NCI-H446 treated with DMSO at 0.1 percent for 48 hours (cell line): ENCODE results near the gene PHKG2.

ENCODE experiments used
- DNase-seq: peaks from one replicate; lab custom pipeline; 2025; lab: John Stamatoyannopoulos, UW

Gene PHKG2

GRCh38 chr16:30775392-30776188 lies 27.4 kb downstream of the PHKG2 start:
- no peak for DNase-seq

- DNase-seq, result no peak
Measured at GRCh38 chr16:30777591-30778297, 29.5 kb downstream of the PHKG2 start.

DNA sequence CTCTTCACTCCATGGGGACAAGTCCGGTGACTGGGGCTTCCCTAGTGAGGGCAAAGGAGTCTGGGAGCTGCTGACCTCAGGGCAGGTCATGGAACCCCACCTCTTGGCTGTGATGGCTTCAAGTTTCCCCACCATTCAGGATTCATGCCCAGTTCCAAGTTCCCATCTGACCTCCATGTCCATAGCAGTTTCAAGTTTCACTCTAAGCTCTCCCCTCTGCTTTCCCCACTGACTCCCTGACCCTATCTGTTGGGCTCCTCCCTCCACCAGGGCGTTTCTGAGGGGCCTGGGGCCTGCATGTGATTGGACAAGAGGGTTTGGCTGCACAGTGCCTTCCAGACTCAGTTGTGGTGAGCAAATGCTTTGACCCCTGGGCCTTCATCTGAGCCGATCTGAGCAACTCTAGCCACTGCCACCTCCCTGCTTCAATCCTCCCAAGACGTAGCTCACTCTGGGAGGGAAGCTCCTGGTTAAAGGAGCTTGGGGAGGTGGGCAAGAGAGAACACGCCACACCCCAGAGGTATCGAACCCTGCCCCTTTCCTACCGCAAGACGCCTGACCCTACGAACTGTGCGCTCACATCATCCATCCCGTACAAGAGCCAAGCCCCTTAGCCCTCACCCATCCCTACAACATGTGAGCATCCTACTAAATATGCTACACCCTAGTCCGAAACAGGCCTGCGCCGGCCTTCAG lies 30.5 kb downstream of the PHKG2 start:
- no peak for DNase-seq

DNA sequence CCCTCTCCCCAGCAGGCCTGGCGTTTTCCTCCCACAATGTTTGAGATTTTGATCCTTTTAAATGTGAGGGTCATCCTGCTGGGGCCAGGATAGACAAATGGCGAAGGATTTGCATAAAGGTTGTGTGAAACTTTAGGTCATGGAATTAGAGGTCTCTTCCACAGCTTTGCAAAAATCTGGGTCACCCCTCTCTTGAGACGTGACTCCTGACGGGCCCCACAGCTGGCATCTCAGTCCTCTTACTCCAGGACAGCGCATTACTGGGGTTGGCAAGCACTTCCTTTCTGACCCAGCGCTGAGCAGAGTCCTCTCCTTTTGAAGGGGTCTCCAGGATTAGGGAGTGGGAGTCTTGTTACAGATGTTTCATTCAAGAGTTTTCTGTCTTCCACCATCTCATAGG lies 31.4 kb downstream of the PHKG2 start:
- no peak for DNase-seq

DNA sequence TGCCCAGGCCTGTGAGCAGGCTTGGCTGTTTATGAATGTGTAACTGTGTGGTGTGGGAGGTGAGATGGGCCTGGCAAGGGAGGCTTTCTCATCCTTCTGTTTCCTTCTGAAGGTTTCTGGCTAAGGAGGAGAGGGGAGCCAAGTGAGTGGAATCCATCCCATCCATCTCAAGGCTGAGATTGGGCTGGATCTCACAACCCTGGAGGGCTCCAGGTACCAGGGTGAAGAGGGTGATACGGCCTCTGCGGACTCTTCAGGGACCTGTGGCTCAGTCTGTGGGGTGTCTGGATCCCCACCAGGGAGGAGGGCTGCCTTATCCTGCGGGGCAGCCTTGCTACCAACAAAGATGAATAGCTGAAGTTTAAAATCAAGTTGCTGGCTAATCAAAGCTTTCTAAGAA lies 31.8 kb downstream of the PHKG2 start:
- DNase-seq, result no peak

GRCh38 chr16:30780549-30780948 lies 32.3 kb downstream of the PHKG2 start:
- DNase-seq, result no peak

- no peak for DNase-seq
Measured at GRCh38 chr16:30782486-30783279, 34.5 kb downstream of the PHKG2 start.

- DNase-seq, result no peak
Measured at GRCh38 chr16:30783280-30784109, 35.3 kb downstream of the PHKG2 start.

DNA sequence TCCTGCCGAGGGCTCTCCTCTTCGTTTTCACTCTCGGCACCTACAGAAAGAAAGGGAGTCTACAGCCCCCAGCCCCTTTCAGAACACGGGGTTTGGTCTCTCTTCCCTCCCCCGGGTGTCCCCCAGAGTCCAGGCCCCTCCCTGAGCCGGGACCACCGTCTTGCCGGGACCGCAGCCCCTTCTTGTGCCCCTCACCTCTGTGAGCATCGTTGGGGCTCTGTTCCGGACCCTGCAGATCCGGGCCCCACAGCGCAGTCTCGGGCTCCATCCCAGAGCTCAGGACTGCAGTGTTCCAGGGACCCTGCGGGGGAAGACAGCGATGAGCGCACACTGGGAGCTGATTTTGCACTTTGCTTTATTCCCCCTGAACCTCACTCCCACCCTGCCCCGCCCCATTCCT lies 36.0 kb downstream of the PHKG2 start:
- DNase-seq, result no peak

DNA sequence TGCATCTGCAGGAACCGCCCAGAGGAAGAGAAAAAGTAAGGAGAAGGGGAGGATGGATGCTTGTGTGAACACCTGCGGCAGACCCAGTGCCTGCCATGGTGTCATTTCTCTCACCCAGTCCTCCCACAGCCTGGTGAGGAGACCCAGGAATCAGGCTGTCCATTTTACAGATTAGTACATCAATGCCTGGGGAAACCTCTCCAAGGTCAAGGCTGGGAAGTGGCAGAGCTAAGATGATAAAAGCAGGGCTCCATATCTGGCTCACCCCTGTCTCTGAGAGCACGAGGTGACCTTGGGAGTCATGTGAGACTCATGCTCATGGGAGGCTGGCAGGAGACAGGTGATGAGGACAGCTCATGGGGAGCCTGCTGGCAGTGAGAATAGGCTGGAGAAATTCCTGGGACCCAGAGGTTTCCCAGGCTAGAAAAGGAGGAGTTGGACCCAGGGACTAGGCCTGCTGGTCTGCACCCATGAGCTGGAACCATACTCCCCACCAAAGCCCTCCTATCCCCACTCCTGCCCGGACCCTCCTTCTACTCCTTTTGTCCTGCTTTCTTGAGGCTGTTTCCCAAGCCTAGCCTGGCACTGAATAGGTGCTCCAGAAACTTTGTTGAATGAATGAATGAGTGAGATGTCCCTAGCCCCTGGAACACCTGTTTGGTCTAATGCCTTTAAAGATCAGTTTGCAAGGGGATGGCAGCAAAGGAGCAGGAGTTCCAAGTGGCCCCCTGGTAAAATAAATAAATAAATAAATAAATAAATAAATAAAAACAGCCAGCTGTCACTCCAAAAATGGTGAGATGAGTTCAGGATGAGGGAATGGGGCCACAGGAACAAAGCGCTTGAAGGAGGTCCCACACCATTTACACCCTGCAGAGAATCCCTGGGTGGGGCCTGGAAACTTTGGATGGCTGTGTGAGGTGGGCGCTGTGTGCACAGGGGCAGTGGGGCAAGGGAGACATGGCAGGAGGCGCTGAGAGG lies 37.2 kb downstream of the PHKG2 start:
- DNase-seq, result no peak

DNA sequence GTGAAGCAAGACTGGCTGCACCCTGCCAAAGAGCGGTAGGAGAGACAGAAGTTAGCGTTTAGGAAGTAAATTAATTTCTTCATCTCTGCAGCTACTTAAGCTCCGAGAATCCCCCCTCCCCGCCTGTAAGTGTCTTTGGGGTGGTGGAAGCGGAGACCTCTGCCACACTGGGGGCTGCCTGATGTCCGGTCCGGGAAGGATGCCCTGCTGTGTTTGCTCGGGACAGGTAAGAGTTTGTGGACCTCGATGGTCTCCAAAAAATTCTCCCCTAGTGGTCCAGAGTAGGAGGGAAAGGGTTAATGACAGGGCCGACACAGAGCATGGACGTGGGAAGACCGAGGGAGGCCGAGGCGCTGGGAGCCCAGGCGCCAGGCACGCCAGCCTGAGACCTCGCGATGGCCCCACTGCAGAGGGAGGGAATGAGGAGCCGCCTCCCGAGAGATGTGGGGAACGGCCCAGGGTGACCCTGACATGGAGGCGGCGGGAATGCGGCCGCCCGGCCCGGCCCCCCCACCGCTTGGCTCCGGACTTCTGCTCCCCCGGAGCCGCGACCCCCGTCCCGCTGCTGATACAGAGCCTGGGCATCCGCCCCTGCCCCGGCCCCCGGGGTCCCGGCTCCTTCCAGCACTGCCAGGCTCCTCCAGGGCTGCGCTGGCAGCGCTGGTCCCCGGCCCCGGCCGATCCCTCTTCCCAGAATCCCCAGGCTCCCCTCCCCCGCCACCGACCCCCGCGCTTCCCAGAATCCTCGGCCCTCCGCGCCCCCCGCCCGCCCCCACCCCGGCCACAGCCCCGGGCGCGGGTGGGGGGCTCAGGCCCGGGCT lies 38.1 kb downstream of the PHKG2 start:
- DNase-seq, result no peak

- peak; percentile 27 for DNase-seq
Measured at GRCh38 chr16:30786936-30787612, 38.8 kb downstream of the PHKG2 start, which contains the start of gene ZNF629. Gene ZNF629, minus strand, starts transcription at chr16:30787205. Its CDS starts 2,723 bp downstream, at chr16:30784482.

DNA sequence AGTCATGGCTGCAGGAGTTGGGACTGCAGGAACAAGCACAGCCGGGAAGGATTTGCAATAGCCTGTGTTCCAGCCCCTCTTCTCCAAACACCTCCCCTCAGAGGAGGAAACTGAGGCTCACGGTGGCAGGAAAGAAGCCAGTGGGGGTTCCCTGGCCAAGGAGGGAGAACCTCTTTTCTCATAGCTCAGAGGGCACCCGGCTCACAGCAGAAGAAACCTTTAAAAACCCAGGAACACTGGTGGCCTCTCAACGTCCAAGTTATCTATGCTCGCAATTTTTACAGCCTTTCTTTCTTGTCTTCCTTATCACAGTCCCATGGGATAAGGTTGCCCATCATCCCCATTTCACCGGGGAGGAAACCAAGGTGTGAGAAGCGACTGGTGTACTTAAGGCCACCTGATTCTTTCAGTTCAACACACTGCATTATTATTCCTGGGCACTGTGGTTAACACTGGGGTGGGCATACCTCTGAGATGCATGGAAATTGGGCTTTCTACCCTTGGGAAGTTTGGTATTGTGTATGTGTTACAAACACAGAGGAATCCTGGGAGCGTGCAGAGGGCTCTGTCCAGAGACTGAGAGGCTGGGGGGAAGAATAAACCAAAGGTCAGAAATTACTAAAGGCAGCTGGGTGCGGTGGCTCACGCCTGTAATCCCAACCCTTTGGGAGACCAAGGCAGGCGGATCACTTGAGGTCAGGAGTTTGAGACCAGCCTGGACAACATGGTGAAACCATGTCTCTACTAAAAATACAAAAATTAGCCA lies 39.6 kb downstream of the PHKG2 start:
- no peak for DNase-seq

DNA sequence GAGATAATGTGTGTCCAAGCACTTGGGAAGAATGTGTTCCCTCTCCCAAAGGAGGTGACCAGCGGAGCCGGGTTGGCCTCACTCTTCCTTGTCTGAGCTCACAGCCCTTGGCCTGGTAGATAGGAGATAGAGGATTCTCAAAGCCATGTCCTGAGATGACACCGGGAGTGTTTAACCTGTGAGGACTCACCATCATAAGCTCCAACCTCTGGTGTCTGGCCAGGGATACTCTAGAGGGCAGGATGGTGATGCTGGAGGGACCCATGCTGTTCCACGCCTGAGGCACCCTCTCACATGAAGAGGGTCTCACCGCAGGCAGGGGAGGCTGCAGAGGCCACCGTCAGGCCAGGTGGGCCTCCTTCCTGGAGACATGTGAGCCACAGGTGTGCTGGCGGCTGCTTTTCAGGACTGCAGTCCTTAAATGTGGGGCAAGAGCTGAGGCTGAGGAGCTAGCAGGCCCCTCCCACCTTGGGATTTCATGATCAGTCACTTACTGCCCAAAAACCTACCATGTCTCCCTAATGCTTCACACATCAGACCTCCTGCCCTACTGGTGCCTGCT lies 45.4 kb downstream of the PHKG2 start:
- no peak for DNase-seq

DNA sequence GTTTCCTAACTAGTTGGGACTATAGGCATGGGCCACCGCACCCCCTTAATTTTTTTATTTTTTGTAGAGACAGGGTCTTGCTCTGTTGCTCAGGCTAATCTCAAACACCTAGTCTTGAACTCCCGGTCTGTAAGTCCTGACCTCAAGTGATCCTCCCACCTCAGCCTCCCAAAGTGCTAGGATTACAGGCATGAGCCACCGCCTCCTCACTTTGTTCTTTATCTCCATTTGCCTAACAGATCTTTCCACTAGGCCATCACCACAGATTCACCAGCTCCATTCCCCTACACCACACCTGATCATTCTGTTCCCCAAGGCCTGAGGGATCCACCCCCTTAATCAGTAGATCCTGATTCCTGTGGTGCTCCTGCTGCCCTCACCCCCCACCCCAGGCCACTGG lies 46.4 kb downstream of the PHKG2 start:
- DNase-seq, result no peak

DNA sequence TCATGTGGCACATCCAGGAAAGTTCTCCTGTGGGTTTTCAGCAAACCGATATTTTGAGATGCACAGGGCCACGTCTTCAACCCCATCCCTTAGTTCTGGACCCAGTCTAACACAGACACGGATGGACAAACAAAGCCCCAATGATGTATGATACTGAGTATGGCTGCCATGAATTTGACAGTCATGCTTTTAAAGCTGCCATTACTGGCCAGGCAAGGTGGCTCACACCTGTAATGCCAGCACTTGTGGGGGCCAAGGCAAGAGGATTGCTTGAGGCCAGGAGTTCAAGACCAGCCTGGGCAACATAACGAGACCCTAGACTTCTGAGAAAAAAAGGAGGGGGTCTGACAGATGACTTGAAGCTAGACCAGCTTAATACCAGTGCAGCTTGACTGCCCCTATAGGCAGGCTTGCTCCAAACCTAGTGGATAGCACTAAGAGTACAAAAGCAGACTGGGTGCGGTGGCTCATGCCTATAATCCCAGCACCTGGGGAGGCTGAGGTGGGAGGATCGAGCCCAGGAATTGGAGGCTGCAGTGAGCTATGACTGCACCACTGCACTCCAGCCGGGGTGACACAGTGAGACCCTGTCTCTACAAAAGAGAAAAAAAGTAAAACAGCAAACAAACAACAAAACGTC lies 49.6 kb downstream of the PHKG2 start:
- DNase-seq, result no peak
